HepG2 (cell line): ENCODE results near the gene NINJ2. TPM values are rescaled to one million over a fixed set of nuclear protein-coding genes. Genes with fewer than 3 reads are reported as not detected.

ENCODE experiments used
- AHR ChIP-seq: IDR thresholded peaks from 2 replicates; pipeline ENCODE4 v1.6.1; 2018; ENCODE audit warnings: missing genetic modification reagents, missing compliant biosample characterization
- ARID3A ChIP-seq: IDR thresholded peaks from 2 replicates; pipeline ENCODE4 v1.6.1; 2012; ENCODE audit warnings: low read depth, low read length, improper control_type of control experiment
- ARNT2 ChIP-seq: sonication (generic); formaldehyde crosslinking; IDR thresholded peaks from 2 replicates; pipeline ENCODE4 v1.8.0; 2022; ENCODE audit warnings: mild to moderate bottlenecking, low read depth, missing genetic modification reagents, moderate library complexity
- BRF2 ChIP-seq: sonication (generic); formaldehyde crosslinking; IDR thresholded peaks from 2 replicates; pipeline ENCODE4 v1.8.1; 2022; ENCODE audit warnings: mild to moderate bottlenecking, missing genetic modification reagents
- ETV5 ChIP-seq: IDR thresholded peaks from 2 replicates; pipeline ENCODE4 v1.6.1; 2018; ENCODE audit warnings: missing biosample characterization, missing genetic modification reagents, inconsistent platforms, borderline replicate concordance
- FOXA1 ChIP-seq, 2 experiments: fragments of 450-650 bp in 1 of 2; sonication (generic) in 1 of 2; formaldehyde crosslinking in 1 of 2; IDR thresholded peaks; 2 replicates each; pipeline versions ENCODE4 v1.4.0 to v1.6.1; 2016 to 2020; ENCODE audit warnings: missing genetic modification reagents in 1 of 2
- IKZF1 ChIP-seq: fragments of 450-650 bp; IDR thresholded peaks from 2 replicates; pipeline ENCODE4 v1.7.1; 2016
- MLLT10 ChIP-seq: sonication (generic); formaldehyde crosslinking; IDR thresholded peaks from 2 replicates; pipeline ENCODE4 v1.4.0; 2020; ENCODE audit warnings: missing genetic modification reagents
- NFRKB ChIP-seq: fragments of 450-650 bp; IDR thresholded peaks from 2 replicates; pipeline ENCODE4 v1.6.1; 2017
- PHF21A ChIP-seq: sonication (generic); formaldehyde crosslinking; IDR thresholded peaks from 2 replicates; pipeline ENCODE4 v1.5.0; 2020; ENCODE audit warnings: mild to moderate bottlenecking, missing genetic modification reagents
- PRDM4 ChIP-seq: sonication (generic); formaldehyde crosslinking; IDR thresholded peaks from 2 replicates; pipeline ENCODE4 v1.9.0; 2021; ENCODE audit warnings: missing genetic modification reagents, borderline replicate concordance
- RBFOX2 ChIP-seq: fragments of 200-400 bp; formaldehyde crosslinking; IDR thresholded peaks from 2 replicates; pipeline ENCODE4 v1.6.1; 2017; ENCODE audit warnings: low read depth, mild to moderate bottlenecking, low read length
- SMAD1 ChIP-seq: sonication (generic); formaldehyde crosslinking; IDR thresholded peaks from 2 replicates; pipeline ENCODE4 v1.4.0; 2020; ENCODE audit warnings: missing genetic modification reagents, low read depth, mild to moderate bottlenecking, borderline replicate concordance
- SMAD9 ChIP-seq: sonication (generic); formaldehyde crosslinking; IDR thresholded peaks from 2 replicates; pipeline ENCODE4 v1.5.1; 2020; ENCODE audit warnings: mild to moderate bottlenecking, missing genetic modification reagents
- ZBTB42 ChIP-seq: sonication (generic); formaldehyde crosslinking; IDR thresholded peaks from 2 replicates; pipeline ENCODE4 v1.5.0; 2020; ENCODE audit warnings: mild to moderate bottlenecking, missing genetic modification reagents
- ZBTB44 ChIP-seq: sonication (generic); formaldehyde crosslinking; IDR thresholded peaks from 2 replicates; pipeline ENCODE4 v1.4.0; 2020; ENCODE audit warnings: missing genetic modification reagents
- ZIK1 ChIP-seq: sonication (generic); formaldehyde crosslinking; IDR thresholded peaks from 2 replicates; pipeline ENCODE4 v1.5.0; 2020; ENCODE audit warnings: mild to moderate bottlenecking, low read depth, missing genetic modification reagents, borderline replicate concordance
- ZNF331 ChIP-seq: sonication (generic); formaldehyde crosslinking; IDR thresholded peaks from 2 replicates; pipeline ENCODE4 v1.4.0; 2020; ENCODE audit warnings: missing genetic modification reagents
- ZNF556 ChIP-seq: sonication (generic); formaldehyde crosslinking; IDR thresholded peaks from 2 replicates; pipeline ENCODE4 v1.4.0; 2020; ENCODE audit warnings: mild to moderate bottlenecking, missing genetic modification reagents, borderline replicate concordance
- ZNF639 ChIP-seq: conservative IDR thresholded peaks from 2 replicates; pipeline ENCODE4 v1.6.1; 2018; ENCODE audit warnings: missing genetic modification reagents
- ZNF841 ChIP-seq: sonication (generic); formaldehyde crosslinking; IDR thresholded peaks from 2 replicates; pipeline ENCODE4 v1.8.1; 2023; ENCODE audit warnings: missing genetic modification reagents, borderline replicate concordance
- polyA plus RNA-seq, 8 experiments: library from polyadenylated mRNA; depleted of rRNA in 3 of 8; stranded (reverse) in 7 of 8; unstranded in 1 of 8; fragments of >200 nt; fragmentation: Illumina TruSeq in 4 of 8; extraction: Trizol in 4 of 8; gene quantifications; 2 replicates each; pipeline versions ENCODE4 v1.2.1 to v1.2.3, GENCODE V29; 2011 to 2016; ENCODE audit warnings: low read depth in 4 of 8, missing spikeins in 1 of 8, mixed read lengths in 1 of 8; ENCODE audit not compliant: insufficient read depth in 1 of 8
- total RNA-seq, 5 experiments: library from RNA; depleted of rRNA; stranded (reverse); fragments of >200 nt; fragmentation: Illumina TruSeq; extraction: Trizol; gene quantifications; 2 replicates each; pipeline ENCODE4 v1.2.3, GENCODE V29; 2016; ENCODE audit warnings: low read depth in 1 of 5

Gene NINJ2
- total and polyA plus RNA-seq, 2 of the 13 experiments (the other 11 are each of a cell fraction or from before 2014, with no cell fraction given), result 0.62 to 3.8 TPM

GRCh38 chr12:585062-586061 lies 77.9 kb downstream of the NINJ2 start (continued):
- TF ChIP-seq BRF2 (CRISPR knock-in tag) (no peak), ARID3A (peak; percentile 94), ZBTB42 (peak; percentile 89), ZNF556 (CRISPR knock-in tag) (peak; percentile 37; the same call in 1 of the 2 replicates), ZNF331 (CRISPR knock-in tag) (peak; percentile 73; the same call in 1 of the 2 replicates), SMAD1 (no peak), FOXA1 (IDR thresholded peaks at IDR 0.05) (peak; percentile 91), FOXA1 (CRISPR knock-in tag; IDR thresholded peaks at IDR 0.05) (peak; percentile 95), ZNF639 (no peak), NFRKB (no peak), MLLT10 (CRISPR knock-in tag) (no peak), SMAD9 (CRISPR knock-in tag) (no peak), ETV5 (peak; percentile 81), PHF21A (CRISPR knock-in tag) (peak; percentile 94), ZBTB44 (CRISPR knock-in tag) (no peak), PRDM4 (CRISPR knock-in tag) (no peak), RBFOX2 (no peak), ZIK1 (CRISPR knock-in tag) (no peak), IKZF1 (no peak), ARNT2 (0 out of 2 replicates have a peak, but pooled peaks have one; percentile 37), ZNF841 (no peak), AHR (CRISPR knock-in tag) (no peak)
